Upper lobe of right lung (tissue), 1 donor: Measurements from ENCODE around the gene ATP8A1. TPM values are rescaled to one million over a fixed set of nuclear protein-coding genes. Genes with fewer than 3 reads are reported as not detected.

Experiments used
- ATAC-seq: fragments of 200-7000 bp; cut with Tn5 transposase; one replicate; pipeline ENCODE4 v1.9.1; 2020; ENCODE audit warnings: mild to moderate bottlenecking, moderate library complexity
- DNase-seq: peaks from one replicate; pipeline ENCODE4 v3.0.0-alpha.2; 2020
- H3K27ac ChIP-seq: fragments of 200-600 bp; one replicate; pipeline ENCODE4 v1.8.0; 2022
- H3K27me3 ChIP-seq: fragments of 200-600 bp; one replicate; pipeline ENCODE4 v1.8.0; 2022; ENCODE audit warnings: mild to moderate bottlenecking
- H3K36me3 ChIP-seq: fragments of 200-600 bp; one replicate; pipeline ENCODE4 v1.8.0; 2022
- H3K4me1 ChIP-seq: fragments of 200-600 bp; one replicate; pipeline ENCODE4 v1.8.0; 2022
- H3K4me3 ChIP-seq: fragments of 200-600 bp; one replicate; pipeline ENCODE4 v1.8.0; 2022; ENCODE audit warnings: mild to moderate bottlenecking
- H3K9me3 ChIP-seq: fragments of 200-600 bp; one replicate; pipeline ENCODE4 v1.8.0; 2022
- CTCF ChIP-seq: fragments of 200-600 bp; IDR thresholded peaks from one replicate; pipeline ENCODE4 v1.8.0; 2022; ENCODE audit warnings: antibody characterized with exemption
- intact Hi-C: fragments of 100-400 bp; cut with DNase I; formaldehyde crosslinking; loops from one replicate; pipeline ENCODE4 v1.11.0; 2022
- total RNA-seq: library from RNA; stranded (reverse); fragmentation: NEBNext Ultra II Directional; extraction: Animal tissue kit (Norgen Biotek cat#: 25700); gene quantifications from one replicate; pipeline ENCODE4 v1.2.1, GENCODE V29; 2021
- donor health status: DM: no; HTN: yes; CAD: no; lungs with severe emphysema.

ATP8A1 gene
- total RNA-seq, 1 donor from 2014 or later, result 79.3 TPM

- TF ChIP-seq CTCF, result no peak
- peaks cover 12% of the 10 kb centered on the region for H3K36me3 ChIP-seq
- no peaks in the 10 kb centered on the region for H3K4me1 ChIP-seq
- intact Hi-C loops, result no loop called here
- H3K27ac ChIP-seq, result no peak overlapping the region
- no peak for DNase-seq
- ATAC-seq, result no peak
- H3K27me3 ChIP-seq, result no peaks in the 10 kb centered on the region
- H3K4me3 ChIP-seq, result no peak overlapping the region
- no peaks in the 10 kb centered on the region for H3K9me3 ChIP-seq
Measured at GRCh38 chr4:42618023-42618422, 38.9 kb downstream of the ATP8A1 start.

- H3K4me1 ChIP-seq, result no peaks in the 10 kb centered on the region
- H3K4me3 ChIP-seq, result no peak overlapping the region
- ATAC-seq, result no peak
- H3K36me3 ChIP-seq, result peaks cover 15% of the 10 kb centered on the region
- H3K9me3 ChIP-seq, result no peaks in the 10 kb centered on the region
- no peak for DNase-seq
- intact Hi-C loops, result no loop called here
- H3K27me3 ChIP-seq, result no peaks in the 10 kb centered on the region
- no peak overlapping the region for H3K27ac ChIP-seq
- no peak for TF ChIP-seq CTCF
Measured at GRCh38 chr4:42617030-42617429, 39.9 kb downstream of the ATP8A1 start.

- no peaks in the 10 kb centered on the region for H3K9me3 ChIP-seq
- ATAC-seq (no peak), DNase-seq (no peak)
- peaks cover 20% of the 10 kb centered on the region for H3K36me3 ChIP-seq
- no peak overlapping the region for H3K4me3 ChIP-seq
- H3K27ac ChIP-seq, result no peak overlapping the region
- no peaks in the 10 kb centered on the region for H3K27me3 ChIP-seq
- intact Hi-C loops, result no loop called here
- TF ChIP-seq CTCF, result no peak
- H3K4me1 ChIP-seq, result no peaks in the 10 kb centered on the region
Measured at GRCh38 chr4:42616572-42616971, 40.3 kb downstream of the ATP8A1 start.

- Histone ChIP-seq H3K36me3 (peaks cover 15% of the 10 kb centered on the region), H3K27me3 (no peaks in the 10 kb centered on the region), H3K4me3 (no peak overlapping the region), H3K9me3 (no peaks in the 10 kb centered on the region), H3K4me1 (no peaks in the 10 kb centered on the region), H3K27ac (no peak overlapping the region)
- TF ChIP-seq CTCF, result no peak
- intact Hi-C loops, result no loop called here
- DNase-seq (no peak), ATAC-seq (no peak)
Measured at GRCh38 chr4:42615131-42615763, 41.7 kb downstream of the ATP8A1 start.

GRCh38 chr4:42612898-42613297, 44.0 kb downstream of the ATP8A1 start:
- intact Hi-C loops, result no loop called here
- no peak for ATAC-seq
- no peak for TF ChIP-seq CTCF

GRCh38 chr4:42610941-42611340, 46.0 kb downstream of the ATP8A1 start:
- no peak for DNase-seq
- no peak for TF ChIP-seq CTCF
- no peaks in the 10 kb centered on the region for H3K9me3 ChIP-seq
- no peak for ATAC-seq
- H3K4me3 ChIP-seq, result no peak overlapping the region
- H3K4me1 ChIP-seq, result no peaks in the 10 kb centered on the region
- H3K27ac ChIP-seq, result no peak overlapping the region
- intact Hi-C loops, result no loop called here
- H3K27me3 ChIP-seq, result no peaks in the 10 kb centered on the region
- H3K36me3 ChIP-seq, result peaks cover 8% of the 10 kb centered on the region

More at GRCh38 chr4:42612898-42613297, 44.0 kb downstream of the ATP8A1 start:
- no peak overlapping the region for H3K4me3 ChIP-seq
- DNase-seq, result no peak
- no peaks in the 10 kb centered on the region for H3K4me1 ChIP-seq
- H3K27ac ChIP-seq, result no peak overlapping the region
- peaks cover 12% of the 10 kb centered on the region for H3K36me3 ChIP-seq
- H3K27me3 ChIP-seq, result no peaks in the 10 kb centered on the region
- no peaks in the 10 kb centered on the region for H3K9me3 ChIP-seq
